HEK293T (cell line): Measurements from ENCODE around the gene FOXN1.

Experiments
- FOXA1 ChIP-seq: fragments of 450-650 bp; IDR thresholded peaks from 2 replicates; pipeline ENCODE4 v1.6.1; 2016; ENCODE audit warnings: mild to moderate bottlenecking
- FOXK2 ChIP-seq: fragments of 450-650 bp; IDR thresholded peaks from 2 replicates; pipeline ENCODE4 v1.6.1; 2016; ENCODE audit warnings: mild to moderate bottlenecking
- L3MBTL2 ChIP-seq: fragments of 450-650 bp; conservative IDR thresholded peaks from 2 replicates; pipeline ENCODE4 v1.6.1; 2016; ENCODE audit warnings: mild to moderate bottlenecking
- SP1 ChIP-seq: fragments of 450-650 bp; IDR thresholded peaks from 2 replicates; pipeline ENCODE4 v1.6.1; 2017

DNA sequence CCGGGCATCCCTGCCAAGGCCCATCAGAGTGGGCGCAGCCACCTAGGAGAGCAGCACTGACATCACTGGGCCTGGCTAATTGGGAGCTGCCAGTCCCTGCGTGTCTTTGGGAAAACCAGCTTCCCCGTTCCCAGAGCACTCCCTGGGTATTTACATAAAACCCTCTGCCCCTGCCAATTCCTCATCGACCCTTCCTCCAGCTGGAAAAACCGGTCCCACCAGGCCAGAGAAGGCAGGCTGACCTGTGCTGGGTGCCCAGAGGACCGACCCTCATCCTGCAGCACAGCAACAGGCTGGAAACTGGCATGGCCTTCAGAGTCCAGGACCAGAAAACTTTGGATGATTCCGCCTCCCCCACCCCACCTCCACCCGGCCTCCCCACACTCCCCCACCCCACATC is 8.2 kb upstream of the FOXN1 start:
- TF ChIP-seq L3MBTL2 (no peak), FOXK2 (no peak), FOXA1 (no peak), SP1 (no peak)
